GM19395 (cell line): ENCODE data around the gene MIS18A.
A peak's percentile ranks its signal among the peaks of the same experiment; 100 is the strongest.
"Not testable (repeated sequence)": the region's sequence is repeated elsewhere in the genome, so short reads cannot be mapped to it uniquely, and the experiment has no call there.

Source experiments
- ATAC-seq: cut with Tn5 transposase; IDR thresholded peaks from one replicate; pipeline ENCODE4 v1.9.1; 2021; ENCODE audit warnings: mild to moderate bottlenecking, moderate library complexity; ENCODE audit not compliant: unreplicated experiment

The MIS18A gene, protein sequence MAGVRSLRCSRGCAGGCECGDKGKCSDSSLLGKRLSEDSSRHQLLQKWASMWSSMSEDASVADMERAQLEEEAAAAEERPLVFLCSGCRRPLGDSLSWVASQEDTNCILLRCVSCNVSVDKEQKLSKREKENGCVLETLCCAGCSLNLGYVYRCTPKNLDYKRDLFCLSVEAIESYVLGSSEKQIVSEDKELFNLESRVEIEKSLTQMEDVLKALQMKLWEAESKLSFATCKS

DNA sequence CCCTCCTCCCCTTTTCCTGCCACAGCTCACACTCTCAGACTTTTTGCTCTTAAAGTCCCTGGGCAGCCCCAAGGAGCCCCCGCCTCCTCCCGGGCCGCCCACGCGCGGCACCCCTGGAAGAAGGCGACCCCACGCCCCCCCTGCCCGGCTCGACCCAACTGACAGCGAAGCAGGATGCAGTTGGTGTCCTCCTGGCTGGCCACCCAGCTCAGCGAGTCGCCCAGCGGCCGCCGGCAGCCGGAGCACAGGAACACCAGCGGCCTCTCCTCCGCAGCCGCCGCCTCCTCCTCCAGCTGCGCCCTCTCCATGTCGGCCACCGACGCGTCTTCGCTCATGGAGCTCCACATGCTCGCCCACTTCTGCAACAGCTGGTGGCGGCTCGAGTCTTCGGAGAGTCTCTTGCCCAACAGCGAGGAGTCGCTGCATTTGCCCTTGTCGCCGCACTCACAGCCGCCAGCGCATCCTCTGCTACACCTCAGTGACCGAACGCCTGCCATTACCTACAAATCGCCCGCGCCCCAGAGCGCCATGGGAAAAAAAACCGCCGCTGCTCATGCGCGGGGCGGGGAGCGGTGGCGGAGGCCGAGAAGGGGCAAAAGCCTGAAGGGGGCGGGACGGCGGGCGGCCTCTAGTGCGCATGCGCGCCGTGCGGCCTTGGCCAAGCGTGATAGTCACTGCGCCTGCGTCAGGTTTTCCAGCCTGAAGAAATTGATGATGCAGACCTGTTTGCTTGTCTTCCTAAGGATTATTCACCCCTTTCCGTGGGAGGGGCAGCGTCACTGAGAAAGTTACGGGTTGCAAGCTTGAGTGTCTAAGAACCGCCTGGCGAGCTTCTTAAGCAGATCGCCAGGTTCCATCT is at the start of gene MIS18A:
MIS18A (minus strand) TSS at position 532 of the 859 bp plus-strand sequence; CDS start at position 497, 35 bp downstream.
- peak; percentile 97 for ATAC-seq

DNA sequence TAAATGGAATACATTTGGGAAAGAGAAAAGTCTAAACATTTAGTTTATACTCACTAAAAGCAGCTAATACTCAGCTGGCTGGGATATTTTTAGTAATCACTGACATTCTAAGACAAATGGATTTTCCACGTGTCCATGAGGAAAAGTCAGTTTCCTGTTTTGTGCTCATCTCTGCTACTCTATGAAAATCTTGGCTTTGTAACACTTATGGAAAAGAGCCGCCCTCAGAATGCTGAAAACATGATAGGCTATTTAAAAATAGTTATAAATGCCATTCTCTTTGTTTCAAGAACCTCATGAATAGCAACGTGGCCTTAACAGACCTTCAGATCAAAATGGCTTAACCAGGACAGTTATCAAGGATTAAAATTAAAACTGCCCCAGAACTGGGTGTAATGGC is 49.7 kb upstream of the MIS18A start:
- no peak for ATAC-seq

DNA sequence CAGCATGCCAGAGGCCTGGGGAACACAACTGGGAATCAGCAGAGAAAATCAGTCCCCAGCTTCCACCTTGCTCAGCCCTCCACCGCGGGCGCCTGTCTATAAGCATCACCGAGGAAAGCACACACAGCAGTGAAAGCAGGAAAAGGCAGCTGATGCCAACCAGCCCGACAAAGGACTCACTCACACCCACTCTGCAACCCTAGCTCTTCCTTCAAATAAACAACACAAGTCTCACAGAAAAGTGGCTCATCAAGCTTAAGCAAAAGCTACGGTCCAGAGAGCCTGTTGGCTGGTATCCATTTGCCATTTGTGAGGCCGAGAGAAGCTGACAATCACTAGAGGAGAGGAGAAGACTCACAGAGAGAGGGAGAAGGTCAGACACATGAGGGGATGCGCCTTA is 46.9 kb upstream of the MIS18A start:
- no peak for ATAC-seq

DNA sequence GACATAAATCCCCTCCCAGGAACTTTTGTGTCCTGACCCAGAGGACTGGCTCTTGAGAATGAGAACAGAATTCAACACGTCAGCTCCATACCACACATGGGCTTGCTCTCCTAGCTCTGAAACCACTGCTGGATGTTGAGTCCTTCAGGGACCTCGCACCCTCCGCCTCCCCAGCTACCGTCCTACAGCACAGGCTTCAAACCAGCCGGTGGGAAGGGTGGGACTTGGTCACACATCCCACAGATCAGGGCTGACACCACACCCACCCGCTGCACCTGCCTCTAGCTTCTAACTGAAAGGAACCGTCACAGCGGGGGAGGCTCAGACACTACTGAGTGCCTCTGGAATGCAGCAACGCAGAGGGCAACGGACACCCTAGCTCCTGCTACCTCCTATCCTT is 43.8 kb upstream of the MIS18A start:
- ATAC-seq = no peak

DNA sequence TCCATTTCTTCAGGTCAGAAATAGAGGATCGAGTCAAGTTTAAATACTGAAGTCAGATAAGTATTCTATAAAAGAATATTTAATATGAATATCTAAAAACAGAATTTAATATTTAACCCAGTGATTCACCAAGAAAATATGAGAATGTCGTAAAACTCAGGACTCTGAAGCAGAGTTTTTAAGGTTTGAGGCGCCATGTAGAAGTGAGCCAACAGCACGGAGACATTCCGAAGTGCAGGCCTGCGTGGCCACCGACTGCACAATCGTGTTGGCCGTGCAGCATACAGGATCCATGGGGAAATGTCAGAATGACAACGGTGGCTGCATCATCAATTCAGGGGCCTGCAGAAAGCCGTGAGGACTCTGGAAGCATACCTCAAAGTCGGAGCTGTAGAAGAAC is 43.3 kb upstream of the MIS18A start:
- no peak for ATAC-seq

DNA sequence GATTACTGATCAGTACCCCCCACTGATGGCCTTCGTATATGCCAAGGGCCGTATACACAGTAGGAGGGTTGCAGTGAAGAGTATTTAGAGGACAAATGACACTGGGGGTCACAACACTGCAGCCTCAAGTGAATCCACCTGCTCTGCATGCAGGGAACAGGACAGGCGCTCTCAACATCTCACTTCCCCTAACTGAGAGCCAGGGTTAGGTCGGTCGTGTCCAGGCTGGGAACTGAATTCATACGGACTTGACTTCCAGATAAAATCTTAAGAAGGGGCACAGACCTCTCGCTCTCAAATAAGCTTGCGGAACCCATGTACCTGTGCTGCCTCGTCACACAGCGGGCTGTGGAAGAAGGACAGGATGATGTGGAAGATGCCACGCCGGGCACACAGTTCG is 42.6 kb upstream of the MIS18A start:
- no peak for ATAC-seq

DNA sequence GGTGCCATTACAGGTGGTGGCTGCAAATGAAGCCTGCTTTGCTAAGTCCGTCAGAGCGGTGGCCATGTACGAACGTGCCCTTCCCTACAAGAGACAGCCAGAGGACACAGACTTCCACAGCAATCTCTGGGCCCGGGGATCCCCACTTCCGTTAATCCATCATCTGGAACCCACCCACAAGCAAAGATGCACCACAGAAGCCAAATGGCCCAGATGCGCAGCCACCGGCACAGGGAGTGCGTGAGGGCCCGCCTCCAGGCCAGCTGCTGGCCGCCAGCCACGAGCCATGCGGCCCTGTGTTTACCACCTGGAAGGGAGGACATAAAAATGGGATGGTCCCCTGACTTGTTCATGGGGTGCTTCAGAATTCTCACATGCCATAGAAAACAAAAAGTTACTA is 41.9 kb upstream of the MIS18A start:
- no peak for ATAC-seq

DNA sequence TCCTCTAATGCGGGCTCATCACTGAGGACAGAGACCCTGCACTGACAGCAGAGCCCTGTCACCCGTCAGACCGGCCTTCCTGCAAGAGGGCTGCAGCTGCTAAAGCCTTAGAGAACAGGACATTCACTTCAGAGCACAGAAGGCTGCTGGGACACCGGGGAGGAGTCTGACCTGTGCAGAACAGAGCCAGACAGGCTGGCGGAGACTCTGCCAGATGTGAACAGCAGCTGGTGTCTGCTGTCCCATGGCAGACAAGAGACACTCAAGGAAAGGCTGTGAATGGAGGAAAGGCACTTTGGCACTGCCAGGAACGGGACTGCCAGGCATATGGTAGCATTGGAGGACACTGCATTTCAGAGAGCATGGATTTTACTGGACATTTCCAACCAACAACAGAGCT is 41.2 kb upstream of the MIS18A start:
- no peak for ATAC-seq

DNA sequence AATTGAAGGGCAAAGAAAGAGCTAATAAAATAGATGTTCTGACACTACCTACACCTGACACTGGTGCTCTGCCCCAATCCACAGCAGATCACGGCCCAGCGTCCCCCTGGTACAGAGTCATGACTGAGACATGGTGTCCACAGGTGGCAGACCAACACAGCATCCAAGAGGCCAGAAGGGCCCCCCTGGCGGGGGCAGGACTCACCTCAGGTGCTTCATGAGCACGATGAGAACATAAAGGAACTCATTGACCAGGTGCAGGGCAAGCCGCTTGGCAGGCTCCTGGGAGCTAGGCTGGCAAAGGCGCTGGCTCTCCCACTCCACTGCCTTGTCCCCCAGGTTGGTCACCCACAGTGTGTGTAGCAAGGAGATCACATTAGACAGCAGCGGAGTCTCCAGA is 40.2 kb upstream of the MIS18A start:
- ATAC-seq = no peak

DNA sequence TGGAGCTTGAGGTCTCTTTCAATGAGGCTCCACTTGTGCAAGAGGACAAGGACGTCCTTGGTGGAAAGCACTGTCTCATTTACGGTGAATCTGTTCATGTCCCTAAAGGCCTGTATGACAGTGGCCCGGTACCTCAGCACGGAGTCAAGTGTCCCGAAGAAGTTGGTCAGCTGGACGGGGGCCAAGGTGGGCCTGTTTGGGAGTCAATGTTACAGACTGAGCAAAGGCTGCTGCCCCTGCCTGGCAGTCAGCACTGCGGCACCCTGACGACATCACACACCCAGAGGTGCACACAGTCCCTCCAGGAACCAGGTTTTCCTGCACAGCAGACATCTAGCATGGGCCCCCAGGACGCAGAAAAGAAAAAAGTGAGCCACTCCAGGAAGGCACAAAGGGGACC is 38.9 kb upstream of the MIS18A start:
- ATAC-seq = no peak

DNA sequence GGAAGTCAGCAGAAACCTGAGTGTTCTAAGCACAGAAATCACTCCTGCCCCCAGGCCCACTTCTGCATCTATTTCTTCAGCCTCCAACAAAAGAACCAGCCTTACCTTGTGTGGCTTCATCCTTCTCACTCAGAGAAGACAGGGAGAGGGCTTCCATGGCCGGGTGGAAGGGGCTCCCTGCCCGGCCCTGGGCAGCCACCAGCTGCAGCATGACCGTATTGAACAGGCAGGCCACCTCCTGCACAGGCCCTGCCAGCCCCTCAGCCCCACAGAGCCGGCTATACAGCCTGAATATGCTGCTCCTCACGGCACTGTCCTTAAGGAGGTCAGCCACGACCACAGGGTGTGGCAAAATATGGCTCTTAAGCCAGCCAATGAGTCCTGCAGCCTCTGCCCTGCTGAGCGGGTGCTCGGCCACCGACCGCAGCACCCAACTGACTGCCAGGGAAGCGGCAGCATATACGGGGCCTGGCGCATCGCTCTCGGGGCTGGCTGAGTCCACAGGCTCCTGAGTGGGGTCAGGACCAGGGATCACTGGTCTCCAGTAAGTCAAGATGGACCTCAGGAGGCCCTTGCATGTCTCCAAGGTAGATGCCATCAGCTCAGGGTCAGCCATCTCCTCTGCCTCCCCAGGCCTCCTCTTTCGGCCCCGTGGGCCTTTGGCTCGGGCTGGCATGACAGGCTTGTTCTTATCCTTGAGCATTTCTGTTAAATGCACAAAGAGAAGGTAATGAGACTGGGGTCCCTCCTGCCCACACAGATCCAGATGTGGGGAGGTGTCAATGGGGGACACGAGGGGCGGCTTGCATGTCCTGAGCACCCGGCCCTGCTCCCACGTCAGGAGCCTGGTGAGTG is 37.7 kb upstream of the MIS18A start:
- ATAC-seq = no peak

DNA sequence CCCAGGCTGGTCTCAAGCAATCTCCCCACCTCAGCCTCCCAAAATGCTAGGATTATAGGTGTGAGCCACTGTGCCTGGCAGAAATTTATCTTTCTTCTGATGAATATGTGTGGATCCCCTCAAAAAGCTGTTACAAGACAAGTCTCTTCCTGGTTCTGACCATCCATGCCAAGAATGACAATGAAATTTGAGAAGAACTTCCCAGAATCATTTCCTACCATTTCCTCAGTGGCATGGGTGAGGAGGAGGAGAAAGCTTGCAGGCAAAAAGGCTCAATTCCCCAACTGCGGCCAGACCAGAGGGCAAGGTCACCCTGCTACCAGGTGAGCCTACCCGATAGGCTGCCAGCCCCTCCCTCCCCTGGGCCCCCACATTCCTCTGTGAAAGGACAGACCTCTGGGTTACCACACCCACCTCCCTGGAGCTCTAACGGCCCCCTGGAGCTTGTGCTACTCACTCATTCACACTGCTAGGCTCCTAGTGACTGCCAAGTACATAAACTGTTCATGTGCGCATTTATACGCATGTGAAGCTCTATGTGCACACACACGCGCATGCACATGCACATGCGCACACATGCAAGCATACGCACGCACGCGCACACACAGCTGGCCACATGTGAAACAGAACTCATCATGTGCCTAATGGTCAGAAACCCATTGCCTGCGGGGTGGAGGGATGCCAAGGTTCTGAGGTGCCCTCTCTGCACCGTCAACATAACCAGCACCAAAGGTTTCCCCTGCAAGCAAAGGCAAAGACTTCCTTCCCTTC is 36.8 kb upstream of the MIS18A start:
- ATAC-seq = no peak

DNA sequence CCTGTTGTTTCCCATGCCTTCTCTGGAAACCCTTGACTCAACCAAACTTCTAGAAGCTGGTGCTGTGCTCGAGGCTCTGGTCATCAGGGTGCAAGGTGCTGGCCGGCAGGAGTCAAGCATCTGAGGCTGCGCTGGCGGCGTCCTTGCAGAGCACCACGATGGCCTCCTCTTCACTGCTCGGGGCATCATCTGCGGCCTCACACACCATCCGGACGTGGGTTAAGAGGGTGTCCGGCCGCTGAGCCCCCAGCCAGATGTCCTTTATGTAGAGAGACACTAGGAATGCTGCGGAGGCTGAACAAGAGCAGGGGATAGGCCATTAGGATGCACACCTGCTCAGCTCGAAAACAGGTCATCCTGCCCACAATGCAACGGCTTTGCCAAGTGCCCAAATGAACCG is 36.0 kb upstream of the MIS18A start:
- no peak for ATAC-seq

DNA sequence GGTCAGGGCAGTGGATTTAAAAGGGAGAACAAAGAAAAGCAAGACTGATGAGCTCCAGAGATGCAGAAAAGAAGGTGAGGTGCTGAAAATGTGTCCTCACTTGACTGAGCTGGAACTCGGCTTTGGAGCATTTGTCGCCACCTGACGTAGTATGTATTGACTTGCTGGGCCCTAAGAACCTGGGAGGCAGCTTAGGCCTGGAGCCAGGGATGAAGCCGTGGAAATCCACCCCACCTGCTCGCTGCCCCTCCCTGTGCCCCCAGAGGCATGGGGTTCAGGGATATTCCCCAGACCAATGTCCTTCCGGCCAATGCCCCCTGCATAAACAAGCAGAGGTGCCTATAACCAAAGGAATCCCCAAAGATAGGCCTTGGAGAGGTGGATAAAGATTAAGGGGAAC is 34.1 kb upstream of the MIS18A start:
- no peak for ATAC-seq

DNA sequence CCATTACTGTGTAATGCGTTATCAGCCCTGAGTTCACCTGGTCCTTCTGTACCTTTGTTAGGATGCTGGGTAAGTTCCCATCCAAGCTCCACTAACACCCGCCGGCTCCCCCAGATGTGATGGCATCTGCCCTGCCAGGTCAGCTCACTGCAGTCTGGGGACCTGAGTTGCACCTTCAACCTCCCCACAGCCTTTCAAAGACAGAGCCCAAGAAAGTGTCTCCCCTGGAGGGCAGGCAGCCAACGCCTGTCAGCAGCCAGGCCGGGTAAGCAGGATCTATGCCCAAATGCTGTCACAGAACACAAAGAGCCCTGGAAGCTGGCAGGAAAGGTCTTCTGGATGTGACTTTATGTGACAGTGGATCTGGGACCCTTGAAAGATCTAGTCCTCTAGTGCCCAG is 33.5 kb upstream of the MIS18A start:
- ATAC-seq = no peak

DNA sequence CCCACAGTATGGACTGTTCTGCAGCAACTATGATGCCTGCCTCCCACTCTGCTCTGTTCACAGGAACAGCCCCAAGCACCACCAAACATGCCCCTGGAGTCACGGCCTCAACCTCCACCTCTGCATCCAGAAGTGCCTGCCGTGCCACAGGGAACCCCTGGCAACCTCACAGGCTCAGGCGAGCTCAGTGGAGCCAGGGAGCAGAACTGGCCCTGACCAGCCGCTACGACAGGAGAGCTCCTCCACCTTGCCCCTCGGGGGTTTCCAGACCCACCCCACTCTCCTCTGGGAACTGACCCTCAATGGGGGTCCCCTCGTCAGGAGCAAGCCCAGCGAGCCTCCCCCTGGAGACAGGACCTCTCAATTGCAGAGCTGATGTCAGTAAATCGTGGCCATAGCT is 32.8 kb upstream of the MIS18A start:
- no peak for ATAC-seq

DNA sequence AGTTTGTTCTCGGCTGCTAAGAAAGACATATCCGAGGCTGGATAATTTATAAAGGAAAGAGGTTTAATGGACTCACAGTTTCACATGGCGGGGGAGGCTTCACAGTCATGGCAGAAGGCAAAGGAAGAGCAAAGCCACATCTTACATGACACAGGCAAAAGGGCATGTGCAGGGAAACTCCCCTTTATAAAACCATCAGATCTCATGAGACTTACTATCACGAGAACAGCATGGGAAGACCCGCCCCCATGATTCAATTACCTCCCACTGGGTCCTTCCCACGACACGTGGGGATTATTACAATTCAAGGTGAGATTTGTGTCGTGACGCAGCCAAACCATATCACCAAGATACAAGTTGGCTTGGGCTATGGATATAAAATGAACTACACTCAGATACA is 32.1 kb upstream of the MIS18A start:
- ATAC-seq = not testable (repeated sequence)

DNA sequence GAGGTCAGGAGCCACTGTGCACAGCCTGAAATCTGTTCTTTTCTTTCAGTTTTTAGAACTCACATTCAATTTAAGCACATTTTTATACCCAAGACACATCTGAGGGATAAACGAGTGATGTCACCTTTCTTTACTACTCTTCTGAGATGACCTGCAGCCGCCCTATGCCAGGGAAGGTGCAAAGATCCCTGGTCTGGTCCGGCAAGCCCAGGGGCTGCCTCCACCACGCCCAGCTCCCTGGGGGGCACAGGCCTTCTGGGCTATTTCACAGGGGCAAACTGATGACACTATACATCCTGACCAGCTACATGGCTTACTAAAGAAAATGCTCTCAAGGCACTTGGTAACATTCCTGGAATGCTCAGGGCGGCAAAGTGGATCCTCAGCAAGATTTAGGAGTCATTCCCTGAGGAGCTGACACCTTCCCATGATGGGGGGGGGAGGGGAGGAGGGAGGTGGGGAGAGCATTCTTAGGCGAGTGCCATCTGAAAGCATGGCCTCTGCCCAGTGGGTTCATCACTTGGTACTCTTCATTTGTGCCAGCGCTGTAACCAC is 31.1 kb upstream of the MIS18A start:
- ATAC-seq = no peak

DNA sequence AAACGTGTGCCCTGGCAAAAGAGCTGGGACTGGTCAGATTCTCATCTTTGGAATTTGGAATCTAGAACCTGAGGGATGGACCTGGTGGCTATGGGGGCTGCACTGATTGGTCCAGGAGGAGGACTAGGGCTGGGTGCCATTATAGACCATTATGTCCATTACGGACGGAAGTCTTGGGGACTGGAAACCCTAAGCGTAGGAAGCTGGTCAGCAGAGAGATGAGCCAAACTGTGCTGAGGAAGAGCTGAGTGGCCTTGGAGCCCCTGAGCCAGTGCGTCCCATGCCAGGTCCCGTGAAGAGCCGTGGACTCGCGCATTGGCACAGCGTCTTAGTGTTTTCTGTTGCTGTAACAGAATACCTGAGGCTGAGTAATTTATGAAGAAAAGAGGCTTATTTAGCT is 29.8 kb upstream of the MIS18A start:
- no peak for ATAC-seq

DNA sequence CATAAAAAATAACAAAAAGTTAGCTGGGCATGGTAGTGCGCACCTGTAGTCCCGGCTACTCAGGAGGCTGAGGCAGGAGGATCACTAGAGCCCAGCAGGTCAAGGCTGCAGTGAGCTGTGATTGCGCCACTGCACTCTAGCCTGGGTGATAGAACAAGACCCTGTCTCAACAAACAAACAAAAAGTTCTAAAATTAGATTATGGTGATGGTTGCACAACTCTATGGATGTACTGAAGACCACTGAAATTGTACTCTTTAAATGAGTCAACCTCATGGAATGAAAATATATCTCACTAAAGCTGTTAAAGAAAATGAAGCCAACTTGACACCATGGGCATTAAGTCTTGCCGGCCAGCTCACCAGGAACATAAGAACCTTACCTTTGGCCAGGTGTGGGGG is 28.9 kb upstream of the MIS18A start:
- ATAC-seq = no peak
